Measurements from ENCODE around the gene UBE2B.

UBE2B gene

GRCh38 chr5:134437847-134438581 is 66.6 kb downstream of the UBE2B start:
- peak; percentile 84 for DNase-seq (ENCODE audit: low spot score)

GRCh38 chr5:134438721-134439123 is 67.4 kb downstream of the UBE2B start:
- DNase-seq (ENCODE audit: low spot score) = no peak

- DNase-seq (ENCODE audit: low spot score) = peak; percentile 95
Measured at GRCh38 chr5:134439210-134439654, 67.9 kb downstream of the UBE2B start.

GRCh38 chr5:134440201-134440755 is 68.9 kb downstream of the UBE2B start:
- no peak for DNase-seq (ENCODE audit: low spot score)
